ENCODE data around the gene NDUFA12. TPM values are rescaled to one million over a fixed set of nuclear protein-coding genes. Genes with fewer than 3 reads are reported as not detected.

The NDUFA12 gene
- total and polyA plus RNA-seq, 9 of the 15 experiments (the other 6 are each of a cell fraction or from before 2014, with no cell fraction given), result 115 to 986 (median 283) TPM

- no peak for TF ChIP-seq ZNF592 (IDR thresholded peaks at IDR 0.05)
- no peak for TF ChIP-seq USF1 (CRISPR knock-in tag; IDR thresholded peaks at IDR 0.05)
- TF ChIP-seq YBX1 (IDR thresholded peaks at IDR 0.05), result no peak
- TF ChIP-seq HSF4 (CRISPR knock-in tag; IDR thresholded peaks at IDR 0.05; ENCODE audit: borderline replicate concordance), result no peak
- TF ChIP-seq RUNX1 (IDR thresholded peaks at IDR 0.05; ENCODE audit: low read depth), result no peak
- no peak for TF ChIP-seq CHCHD3 (CRISPR knock-in tag; IDR thresholded peaks at IDR 0.05)
- no peak for TF ChIP-seq ZMIZ1 (IDR thresholded peaks at IDR 0.05; ENCODE audit: low read depth in 2 of 2, low read length in 2 of 2)
- TF ChIP-seq ZNF384 (IDR thresholded peaks at IDR 0.05; ENCODE audit: low read depth, low read length), result no peak
- TF ChIP-seq HNRNPH1 (optimal IDR thresholded peaks at IDR 0.05; ENCODE audit: low read depth, low read length), result no peak
- no peak for TF ChIP-seq ZNF174 (CRISPR knock-in tag; IDR thresholded peaks at IDR 0.05)
- TF ChIP-seq ZC3H11A (IDR thresholded peaks at IDR 0.05; ENCODE audit: low read depth, low read length), result no peak
- TF ChIP-seq ZNF311 (CRISPR knock-in tag; IDR thresholded peaks at IDR 0.05), result no peak
- no peak for TF ChIP-seq E2F6 (IDR thresholded peaks at IDR 0.05; ENCODE audit: borderline replicate concordance in 1 of 2, extremely low read depth in 1 of 2, insufficient read depth in 1 of 2, insufficient read length in 1 of 2, low read depth in 1 of 2, low read length in 1 of 2, poor library complexity in 1 of 2, severe bottlenecking in 1 of 2)
- no peak for TF ChIP-seq ZSCAN29 (IDR thresholded peaks at IDR 0.05)
Observed at GRCh38 chr12:94987076-94987669, 16.3 kb downstream of the NDUFA12 start (continued).
